GM12878 (cell line): ENCODE measurements around the gene KIAA1217. TPM values are rescaled to one million over a fixed set of nuclear protein-coding genes. Genes with fewer than 3 reads are reported as not detected.
A peak's percentile ranks its signal among the peaks of the same experiment; 100 is the strongest.

Experiments
- ATAC-seq: fragments of 200-7000 bp; cut with Tn5 transposase; 3 replicates; pipeline ENCODE4 v1.9.1; 2020; ENCODE audit warnings: mild to moderate bottlenecking, moderate library complexity
- BruUV-seq: library from RNA; stranded (reverse); fragments of 400-500 nt; replicated peaks from 2 replicates; lab custom pipeline; 2021; lab: Mats Ljungman, UMichigan
- CTCF ChIA-PET: fragments of 300-600 bp; sonication (Branson Sonifier 250); formaldehyde crosslinking; extraction: SDS; loops from one replicate; lab custom pipeline; 2021; ENCODE audit warnings: inconsistent platforms; lab: Yijun Ruan, JAX
- POLR2A ChIA-PET: fragments of 350-600 bp; formaldehyde crosslinking; extraction: SDS; loops from one replicate; lab custom pipeline; 2021; ENCODE audit warnings: inconsistent platforms; lab: Charles Lee
- RAD21 ChIA-PET: fragments of 300-600 bp; sonication (Branson Sonifier 250); formaldehyde crosslinking; loops from one replicate; lab custom pipeline; 2023; ENCODE audit warnings: antibody characterized with exemption; ENCODE audit not compliant: unreplicated experiment; lab: Charles Lee
- SMC1A ChIA-PET: fragments of 300-600 bp; sonication (Branson Sonifier 250); formaldehyde crosslinking; loops from one replicate; lab custom pipeline; 2023; ENCODE audit not compliant: unreplicated experiment, uncharacterized antibody; lab: Charles Lee
- DNase-seq: peaks from one replicate; pipeline ENCODE4 v3.0.0-alpha.2; 2011; ENCODE audit warnings: low read depth, low spot score
- FAIRE-seq: peaks from 3 replicates; lab custom pipeline; 2011; peaks lifted over from hg19 to GRCh38; lab: Jason Lieb, UNC
- H2AFZ ChIP-seq: 2 replicates; pipeline ENCODE4 v1.6.0; 2011; ENCODE audit warnings: low read depth, low read length, control low read depth; ENCODE audit not compliant: control insufficient read depth
- H3K27ac ChIP-seq: 2 replicates; pipeline ENCODE4 v1.5.1; 2011; ENCODE audit warnings: control low read depth; ENCODE audit not compliant: control insufficient read depth, insufficient read depth
- H3K27me3 ChIP-seq, 2 experiments: replicated peaks in 1 of 2; 2 replicates each; pipeline versions ENCODE4 v1.6.0 to v1.6.1; 2011; ENCODE audit warnings: low read length in 1 of 2; ENCODE audit not compliant: control insufficient read depth in 2 of 2, insufficient read depth in 2 of 2
- H3K36me3 ChIP-seq, 2 experiments: 2 replicates each; pipeline ENCODE4 v1.5.1; 2011; ENCODE audit warnings: low read length in 1 of 2; ENCODE audit not compliant: control insufficient read depth in 2 of 2, insufficient read depth in 2 of 2
- H3K4me1 ChIP-seq: 2 replicates; pipeline ENCODE4 v1.6.1; 2011; ENCODE audit warnings: mild to moderate bottlenecking, low read length, moderate library complexity, mixed read lengths; ENCODE audit not compliant: control insufficient read depth, insufficient read depth
- H3K4me2 ChIP-seq: 2 replicates; pipeline ENCODE4 v1.6.0; 2011; ENCODE audit warnings: control low read depth; ENCODE audit not compliant: control insufficient read depth, insufficient read depth
- H3K4me3 ChIP-seq: fragments of 200-600 bp; sonication (generic); 2 replicates; pipeline ENCODE4 v1.5.1; 2016
- H3K79me2 ChIP-seq: 2 replicates; pipeline ENCODE4 v1.6.0; 2011; ENCODE audit warnings: low read length; ENCODE audit not compliant: control insufficient read depth, insufficient read depth
- H3K9ac ChIP-seq: 2 replicates; pipeline ENCODE4 v1.8.0; 2011; ENCODE audit warnings: low read length, control low read depth, mixed read lengths; ENCODE audit not compliant: control insufficient read depth, insufficient read depth
- H3K9me3 ChIP-seq: replicated peaks from 3 replicates; pipeline ENCODE4 v1.5.1; 2011; ENCODE audit warnings: mild to moderate bottlenecking, low read length; ENCODE audit not compliant: control insufficient read depth, insufficient read depth
- H4K20me1 ChIP-seq: 2 replicates; pipeline ENCODE4 v1.6.0; 2011; ENCODE audit not compliant: control insufficient read depth, insufficient read depth
- BCL11A ChIP-seq: IDR thresholded peaks from 2 replicates; pipeline ENCODE4 v1.6.1; 2011; ENCODE audit warnings: low read depth, low read length
- BMI1 ChIP-seq: fragments of 450-650 bp; IDR thresholded peaks from 2 replicates; pipeline ENCODE4 v1.6.1; 2016; ENCODE audit warnings: mild to moderate bottlenecking, moderate library complexity, borderline replicate concordance
- BRCA1 ChIP-seq: IDR thresholded peaks from 2 replicates; pipeline ENCODE4 v1.6.1; 2011; ENCODE audit warnings: low read depth, low read length, improper control_type of control experiment
- CBX5 ChIP-seq: sonication (generic); IDR thresholded peaks from 2 replicates; pipeline ENCODE4 v1.6.1; 2016; ENCODE audit warnings: low read depth, moderate library complexity, mild to moderate bottlenecking, inconsistent platforms
- CHD2 ChIP-seq: IDR thresholded peaks from 2 replicates; pipeline ENCODE4 v1.6.1; 2011; ENCODE audit warnings: low read depth, low read length, improper control_type of control experiment, borderline replicate concordance
- EGR1 ChIP-seq, 2 experiments: IDR thresholded peaks; 1 replicate in 1 of 2; 2 replicates in 1 of 2; pipeline ENCODE4 v1.6.1; 2011 to 2012; ENCODE audit warnings: low read depth in 2 of 2, low read length in 2 of 2, borderline replicate concordance in 1 of 2, mild to moderate bottlenecking in 1 of 2, moderate library complexity in 1 of 2
- ESRRA ChIP-seq: IDR thresholded peaks from 2 replicates; pipeline ENCODE4 v1.6.1; 2012; ENCODE audit warnings: mild to moderate bottlenecking, low read length, improper control_type of control experiment
- HDGF ChIP-seq: fragments of 450-650 bp; IDR thresholded peaks from 2 replicates; pipeline ENCODE4 v1.6.1; 2016; ENCODE audit warnings: antibody characterized with exemption
- IRF4 ChIP-seq: IDR thresholded peaks from 2 replicates; pipeline ENCODE4 v1.6.1; 2011; ENCODE audit warnings: low read depth, low read length
- NRF1 ChIP-seq: conservative IDR thresholded peaks from 2 replicates; pipeline ENCODE4 v1.6.1; 2011; ENCODE audit warnings: mild to moderate bottlenecking, low read depth, low read length, improper control_type of control experiment
- POLR2A ChIP-seq: IDR thresholded peaks from 2 replicates; pipeline ENCODE4 v1.6.1; 2011; ENCODE audit warnings: low read depth, mild to moderate bottlenecking, low read length
- RFX5 ChIP-seq: IDR thresholded peaks from 2 replicates; pipeline ENCODE4 v1.6.1; 2011; ENCODE audit warnings: low read depth, low read length, improper control_type of control experiment
- SREBF2 ChIP-seq: IDR thresholded peaks from 2 replicates; pipeline ENCODE4 v1.6.1; 2012; ENCODE audit warnings: mild to moderate bottlenecking, low read length
- WGBS: methylation state at CpG from one replicate; pipeline ENCODE4 v1.1.6; 2016; ENCODE audit warnings: low lambda C conversion rate; ENCODE audit not compliant: insufficient replicate concordance, insufficient coverage; ENCODE audit errors: missing lambda C conversion rate; 5-methylcytosine and 5-hydroxymethylcytosine counted together
- in situ Hi-C: fragments of 300-500 bp; cut with MboI; formaldehyde crosslinking; loops from 9 replicates; pipeline ENCODE4 v1.14.3; 2018; ENCODE audit warnings: mixed read lengths
- intact Hi-C: fragments of 100-400 bp; cut with micrococcal nuclease; formaldehyde crosslinking; loops from one replicate; pipeline ENCODE4 v1.14.2; 2022; ENCODE audit not compliant: unreplicated experiment
- polyA plus RNA-seq, 11 experiments: library from polyadenylated mRNA; depleted of rRNA in 4 of 11; unstranded in 6 of 11; stranded (reverse) in 5 of 11; fragments of >200 nt; fragmentation: Nextera tagmentation in 4 of 11; fragmentation: Illumina TruSeq in 1 of 11; extraction: Ambion mirVana in 4 of 11; extraction: Trizol in 1 of 11; gene quantifications; 1 replicate in 1 of 11; 2 replicates in 10 of 11; pipeline versions ENCODE4 v1.2.1 to v1.2.3, GENCODE V29; 2011 to 2016; ENCODE audit warnings: inconsistent platforms in 2 of 11, missing spikeins in 2 of 11, low read depth in 1 of 11
- total RNA-seq, 4 experiments: library from RNA; depleted of rRNA in 3 of 4; stranded (reverse); fragments of >200 nt in 3 of 4; fragmentation: Illumina TruSeq in 1 of 4; extraction: Trizol in 1 of 4; gene quantifications; 2 replicates each; pipeline versions ENCODE4 v1.2.1 to v1.2.3, GENCODE V29; 2013 to 2021
- TF ChIP-seq, protein P1 (sequence below): fragments of 150-350 bp; IDR thresholded peaks from 2 replicates; pipeline ENCODE4 v1.6.1; 2016; ENCODE audit warnings: low read depth, low read length
- TF ChIP-seq, protein P2 (sequence below): IDR thresholded peaks from 2 replicates; pipeline ENCODE4 v1.6.1; 2012; ENCODE audit warnings: low read depth, low read length, improper control_type of control experiment
- TF ChIP-seq, protein P3 (sequence below): IDR thresholded peaks from 2 replicates; pipeline ENCODE4 v1.6.1; 2011; ENCODE audit warnings: low read depth, mild to moderate bottlenecking, low read length, moderate library complexity, borderline replicate concordance; ENCODE audit errors: extremely low read depth
- TF ChIP-seq, protein P4 (sequence below): IDR thresholded peaks from 2 replicates; pipeline ENCODE4 v1.6.1; 2012; ENCODE audit warnings: low read depth, low read length, improper control_type of control experiment
- TF ChIP-seq, protein P5 (sequence below): fragments of 450-650 bp; IDR thresholded peaks from 2 replicates; pipeline ENCODE4 v1.6.1; 2016; ENCODE audit warnings: mild to moderate bottlenecking

KIAA1217 gene
- total and polyA plus RNA-seq, 10 of the 15 experiments (the other 5 are each of a cell fraction or from before 2014, with no cell fraction given) = 0.57 to 3.8 (median 2.1) TPM

DNA sequence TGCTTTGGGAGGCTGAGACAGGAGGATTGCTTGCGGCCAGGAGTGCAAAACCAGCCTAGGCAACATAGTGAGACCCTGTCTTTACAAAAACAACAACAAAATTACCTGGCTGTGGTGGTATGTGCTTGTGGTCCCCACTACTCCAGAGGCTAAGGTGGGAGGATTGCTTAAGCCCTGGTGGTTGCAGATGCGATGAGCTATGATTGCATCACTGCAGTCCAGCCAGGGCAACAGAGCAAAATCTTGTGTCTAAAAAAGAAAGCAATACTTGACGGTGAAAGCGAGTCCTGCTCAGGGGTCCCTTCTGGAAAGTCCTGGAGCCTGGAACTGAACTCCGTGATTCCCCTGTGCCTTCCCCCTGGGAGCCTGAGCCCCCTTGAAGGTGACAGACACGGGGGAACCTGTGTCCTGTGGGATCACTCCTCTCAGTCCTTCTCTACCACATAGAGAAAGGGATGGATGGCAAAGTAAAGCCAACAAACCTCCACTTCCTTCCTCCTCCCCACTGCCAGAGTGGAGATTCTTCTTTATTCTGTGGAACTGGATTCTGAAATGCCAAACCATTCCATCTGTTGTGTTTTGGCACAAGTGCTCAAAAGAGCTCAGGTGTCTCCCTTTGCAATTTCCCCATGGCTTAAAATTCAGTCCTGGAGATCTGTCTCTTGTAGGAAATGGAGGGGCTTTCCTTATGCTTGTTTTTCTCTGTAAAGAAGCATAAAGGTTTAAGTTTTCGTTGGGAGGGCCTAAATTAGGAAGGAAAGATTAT lies 50.6 kb downstream of the KIAA1217 start:
- Histone ChIP-seq H3K9ac (no peak overlapping the region), H4K20me1 (no peaks in the 10 kb centered on the region), H3K27ac (no peak overlapping the region), H3K79me2 (no peaks in the 10 kb centered on the region), H3K4me1 (no peaks in the 10 kb centered on the region), H3K4me2 (no peak overlapping the region), H3K27me3 (no peaks in the 10 kb centered on the region), H3K4me3 (no peak overlapping the region), H2AFZ (no peak overlapping the region), H3K36me3 (no peaks in the 10 kb centered on the region), H3K9me3 (no peaks in the 10 kb centered on the region)
- no peak for DNase-seq
- intact Hi-C loops (no loop called here), in situ Hi-C loops (no loop called here)
- RAD21 ChIA-PET = no interaction called here
- no TSS peak for BruUV-seq
- CTCF ChIA-PET = interaction anchor here (1.3 kb wide), 1 partner anchor 11 kb away, joined by 6 read pairs; no protein-coding TSS in a partner anchor
- 28% methylated on average over 7 of the region's 7 CpGs for whole genome bisulfite sequencing
- SMC1A ChIA-PET = interaction anchor here (1.6 to 3.5 kb wide), 3 partner anchors 11 to 34 kb away, joined by 4 to 12 read pairs (median 5); no protein-coding TSS in a partner anchor
- no peak for FAIRE-seq
- POLR2A ChIA-PET = no interaction called here
- peak; percentile 47 for ATAC-seq
- TF ChIP-seq ESRRA (no peak), POLR2A (no peak), EGR1 (IDR thresholded peaks at IDR 0.05; ENCODE audit: borderline replicate concordance in 1 of 2, low read depth in 2 of 2, low read length in 2 of 2) (no peak), BMI1 (no peak), SREBF2 (no peak), CHD2 (no peak), NRF1 (no peak), RFX5 (no peak), BRCA1 (no peak), HDGF (no peak), BCL11A (no peak), IRF4 (no peak), CBX5 (no peak)
- TF ChIP-seq, protein P1, sequence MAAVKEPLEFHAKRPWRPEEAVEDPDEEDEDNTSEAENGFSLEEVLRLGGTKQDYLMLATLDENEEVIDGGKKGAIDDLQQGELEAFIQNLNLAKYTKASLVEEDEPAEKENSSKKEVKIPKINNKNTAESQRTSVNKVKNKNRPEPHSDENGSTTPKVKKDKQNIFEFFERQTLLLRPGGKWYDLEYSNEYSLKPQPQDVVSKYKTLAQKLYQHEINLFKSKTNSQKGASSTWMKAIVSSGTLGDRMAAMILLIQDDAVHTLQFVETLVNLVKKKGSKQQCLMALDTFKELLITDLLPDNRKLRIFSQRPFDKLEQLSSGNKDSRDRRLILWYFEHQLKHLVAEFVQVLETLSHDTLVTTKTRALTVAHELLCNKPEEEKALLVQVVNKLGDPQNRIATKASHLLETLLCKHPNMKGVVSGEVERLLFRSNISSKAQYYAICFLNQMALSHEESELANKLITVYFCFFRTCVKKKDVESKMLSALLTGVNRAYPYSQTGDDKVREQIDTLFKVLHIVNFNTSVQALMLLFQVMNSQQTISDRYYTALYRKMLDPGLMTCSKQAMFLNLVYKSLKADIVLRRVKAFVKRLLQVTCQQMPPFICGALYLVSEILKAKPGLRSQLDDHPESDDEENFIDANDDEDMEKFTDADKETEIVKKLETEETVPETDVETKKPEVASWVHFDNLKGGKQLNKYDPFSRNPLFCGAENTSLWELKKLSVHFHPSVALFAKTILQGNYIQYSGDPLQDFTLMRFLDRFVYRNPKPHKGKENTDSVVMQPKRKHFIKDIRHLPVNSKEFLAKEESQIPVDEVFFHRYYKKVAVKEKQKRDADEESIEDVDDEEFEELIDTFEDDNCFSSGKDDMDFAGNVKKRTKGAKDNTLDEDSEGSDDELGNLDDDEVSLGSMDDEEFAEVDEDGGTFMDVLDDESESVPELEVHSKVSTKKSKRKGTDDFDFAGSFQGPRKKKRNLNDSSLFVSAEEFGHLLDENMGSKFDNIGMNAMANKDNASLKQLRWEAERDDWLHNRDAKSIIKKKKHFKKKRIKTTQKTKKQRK = no peak
- TF ChIP-seq, protein P2, sequence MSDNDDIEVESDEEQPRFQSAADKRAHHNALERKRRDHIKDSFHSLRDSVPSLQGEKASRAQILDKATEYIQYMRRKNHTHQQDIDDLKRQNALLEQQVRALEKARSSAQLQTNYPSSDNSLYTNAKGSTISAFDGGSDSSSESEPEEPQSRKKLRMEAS = no peak
- TF ChIP-seq, protein P3, sequence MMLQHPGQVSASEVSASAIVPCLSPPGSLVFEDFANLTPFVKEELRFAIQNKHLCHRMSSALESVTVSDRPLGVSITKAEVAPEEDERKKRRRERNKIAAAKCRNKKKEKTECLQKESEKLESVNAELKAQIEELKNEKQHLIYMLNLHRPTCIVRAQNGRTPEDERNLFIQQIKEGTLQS = no peak
- TF ChIP-seq, protein P4, sequence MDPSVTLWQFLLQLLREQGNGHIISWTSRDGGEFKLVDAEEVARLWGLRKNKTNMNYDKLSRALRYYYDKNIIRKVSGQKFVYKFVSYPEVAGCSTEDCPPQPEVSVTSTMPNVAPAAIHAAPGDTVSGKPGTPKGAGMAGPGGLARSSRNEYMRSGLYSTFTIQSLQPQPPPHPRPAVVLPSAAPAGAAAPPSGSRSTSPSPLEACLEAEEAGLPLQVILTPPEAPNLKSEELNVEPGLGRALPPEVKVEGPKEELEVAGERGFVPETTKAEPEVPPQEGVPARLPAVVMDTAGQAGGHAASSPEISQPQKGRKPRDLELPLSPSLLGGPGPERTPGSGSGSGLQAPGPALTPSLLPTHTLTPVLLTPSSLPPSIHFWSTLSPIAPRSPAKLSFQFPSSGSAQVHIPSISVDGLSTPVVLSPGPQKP = no peak
- TF ChIP-seq, protein P5, sequence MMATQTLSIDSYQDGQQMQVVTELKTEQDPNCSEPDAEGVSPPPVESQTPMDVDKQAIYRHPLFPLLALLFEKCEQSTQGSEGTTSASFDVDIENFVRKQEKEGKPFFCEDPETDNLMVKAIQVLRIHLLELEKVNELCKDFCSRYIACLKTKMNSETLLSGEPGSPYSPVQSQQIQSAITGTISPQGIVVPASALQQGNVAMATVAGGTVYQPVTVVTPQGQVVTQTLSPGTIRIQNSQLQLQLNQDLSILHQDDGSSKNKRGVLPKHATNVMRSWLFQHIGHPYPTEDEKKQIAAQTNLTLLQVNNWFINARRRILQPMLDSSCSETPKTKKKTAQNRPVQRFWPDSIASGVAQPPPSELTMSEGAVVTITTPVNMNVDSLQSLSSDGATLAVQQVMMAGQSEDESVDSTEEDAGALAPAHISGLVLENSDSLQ = no peak
